ENCODE results near the gene NME1. TPM values are rescaled to one million over a fixed set of nuclear protein-coding genes. Genes with fewer than 3 reads are reported as not detected.
A peak's percentile ranks its signal among the peaks of the same experiment; 100 is the strongest.

Gene NME1
- total RNA-seq, 2 experiments from 2014 or later, result 148 to 150 TPM

DNA sequence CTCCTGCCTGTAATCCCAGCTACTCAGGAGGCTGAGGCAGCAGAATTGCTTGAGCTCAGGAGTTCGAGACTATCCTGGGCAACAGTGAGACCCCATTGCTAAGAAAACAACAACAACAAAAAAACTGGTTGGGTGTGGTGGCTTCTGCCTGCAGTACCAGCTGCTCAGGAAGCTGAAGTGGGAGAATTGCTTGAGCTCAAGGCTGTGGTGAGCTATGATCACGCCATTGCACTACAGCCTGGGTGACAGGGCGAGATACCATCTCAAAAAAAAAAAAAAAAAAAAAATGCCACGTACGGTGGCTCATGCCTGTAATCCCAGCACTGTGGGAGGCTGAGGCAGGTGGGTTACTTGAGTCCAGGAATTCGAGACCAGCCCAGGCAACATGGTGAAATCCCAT lies 46.9 kb downstream of the NME1 start:
- Mint-ChIP-seq H3K4me1 (ENCODE audit: low read depth) (peaks cover 5% of the 10 kb centered on the region), H3K36me3 (ENCODE audit: low read depth) (peaks cover 35% of the 10 kb centered on the region), H3K27ac (peak overlapping the region; percentile 83), H3K4me3 (no peak overlapping the region), H3K9me3 (ENCODE audit: insufficient read depth) (no peaks in the 10 kb centered on the region), H3K27me3 (ENCODE audit: low read depth) (no peaks in the 10 kb centered on the region)
- ATAC-seq, result peak; percentile 63
- ChIA-PET POLR2A (no interaction called here), CTCF (interaction anchor here (0.7 kb wide), 1 partner anchor 47 kb away, joined by 3 read pairs; the partner anchor contains the start of gene NME1)
- DNase-seq, result peak; percentile 26

DNA sequence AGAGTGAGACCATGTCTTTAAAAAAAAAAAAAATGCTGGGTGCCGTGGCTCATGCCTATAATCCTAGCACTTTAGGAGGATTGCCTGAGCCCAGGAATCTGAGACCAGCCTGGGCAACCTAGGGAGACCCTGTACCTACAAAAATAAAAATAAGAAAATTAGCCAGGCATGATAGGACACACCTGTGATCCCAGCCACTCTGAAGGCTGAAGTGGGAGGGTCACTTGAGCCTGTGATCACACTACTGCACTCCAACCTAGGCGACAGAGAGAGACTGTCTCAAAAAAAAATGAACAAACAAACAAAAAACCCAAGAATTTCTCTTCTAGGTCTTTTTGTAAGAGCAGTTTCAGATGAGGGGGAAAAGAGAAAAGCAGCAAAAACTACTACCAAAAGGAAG lies 47.5 kb downstream of the NME1 start:
- DNase-seq, result no peak
- Mint-ChIP-seq H3K27ac (peak overlapping the region; percentile 83), H3K4me3 (no peak overlapping the region), H3K27me3 (ENCODE audit: low read depth) (no peaks in the 10 kb centered on the region), H3K9me3 (ENCODE audit: insufficient read depth) (no peaks in the 10 kb centered on the region), H3K4me1 (ENCODE audit: low read depth) (peaks cover 5% of the 10 kb centered on the region), H3K36me3 (ENCODE audit: low read depth) (peaks cover 37% of the 10 kb centered on the region)
- CTCF ChIA-PET, result no interaction called here
- no peak for ATAC-seq
- POLR2A ChIA-PET, result no interaction called here

DNA sequence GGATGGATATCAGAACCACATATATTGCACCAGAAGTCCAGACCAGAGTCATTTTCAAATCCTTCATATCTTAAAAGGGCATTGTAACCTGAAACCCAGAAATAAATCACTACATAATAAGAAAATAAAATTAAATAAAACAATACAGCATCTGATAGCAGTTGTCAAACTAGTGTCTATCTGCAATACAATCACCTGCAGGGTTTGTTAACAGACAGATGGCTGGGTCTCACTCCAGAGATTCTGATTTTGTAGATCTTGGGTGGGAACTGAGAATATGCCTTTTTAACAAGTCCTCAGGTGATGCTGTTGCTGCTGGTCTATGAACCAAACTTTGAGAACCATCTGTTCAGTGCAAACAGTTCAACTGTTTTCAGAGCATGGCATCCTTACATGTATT lies 50.5 kb downstream of the NME1 start:
- H3K36me3 Mint-ChIP-seq (ENCODE audit: low read depth), result peaks cover 29% of the 10 kb centered on the region
- no peaks in the 10 kb centered on the region for H3K27me3 Mint-ChIP-seq (ENCODE audit: low read depth)
- no peak overlapping the region for H3K27ac Mint-ChIP-seq
- H3K4me3 Mint-ChIP-seq, result no peak overlapping the region
- ATAC-seq (no peak), DNase-seq (no peak)
- no peaks in the 10 kb centered on the region for H3K9me3 Mint-ChIP-seq (ENCODE audit: insufficient read depth)
- POLR2A ChIA-PET, result no interaction called here
- CTCF ChIA-PET, result no interaction called here
- peaks cover 5% of the 10 kb centered on the region for H3K4me1 Mint-ChIP-seq (ENCODE audit: low read depth)

Other genes with a start within 250 kb of the NME1 start
- gene SPAG9, start 32.7 kb upstream of the NME1 start, total RNA-seq, result 10 to 100 TPM; 39.2 to 42.1 TPM
- gene NME2, start 12.9 kb downstream of the NME1 start, total RNA-seq, result 100 to 1,000 TPM; 502 to 542 TPM
- 10 to 100 TPM; 10.4 to 11.4 TPM for gene MBTD1, start 106.5 kb downstream of the NME1 start, total RNA-seq
- 10 to 100 TPM; 47.4 to 52.1 TPM for gene UTP18, start 107.0 kb downstream of the NME1 start, total RNA-seq

Data from activated CD8-positive, alpha-beta T cell treated with anti-CD3 and anti-CD28 coated beads, Interleukin-2, amount 10 ng/mL, durations not matched to agents 7 days and 5 days (primary cell).